Osteocyte (in vitro differentiated cells): Measurements from ENCODE around the gene ZNF77. TPM values are rescaled to one million over a fixed set of nuclear protein-coding genes. Genes with fewer than 3 reads are reported as not detected.
A peak's percentile ranks its signal among the peaks of the same experiment; 100 is the strongest.
"Not testable (repeated sequence)": the region's sequence is repeated elsewhere in the genome, so short reads cannot be mapped to it uniquely, and the experiment has no call there.

Experiments used
- DNase-seq: peaks from one replicate; pipeline ENCODE4 v3.0.0; 2021; ENCODE audit warnings: mixed read lengths; ENCODE audit not compliant: unreplicated experiment; ENCODE audit errors: extremely low spot score
- H3K27ac Mint-ChIP-seq: one replicate; pipeline ENCODE4 v1.8.0; 2021; ENCODE audit warnings: mild to moderate bottlenecking, mixed read lengths; ENCODE audit not compliant: unreplicated experiment
- H3K27me3 Mint-ChIP-seq: one replicate; pipeline ENCODE4 v1.8.0; 2021; ENCODE audit warnings: mixed read lengths; ENCODE audit not compliant: unreplicated experiment
- H3K36me3 Mint-ChIP-seq: one replicate; pipeline ENCODE4 v1.8.0; 2021; ENCODE audit warnings: mixed read lengths; ENCODE audit not compliant: unreplicated experiment
- H3K4me1 Mint-ChIP-seq: one replicate; pipeline ENCODE4 v1.8.0; 2021; ENCODE audit warnings: mixed read lengths; ENCODE audit not compliant: unreplicated experiment
- H3K4me3 Mint-ChIP-seq: one replicate; pipeline ENCODE4 v1.8.0; 2021; ENCODE audit warnings: mild to moderate bottlenecking, moderate library complexity, mixed read lengths; ENCODE audit not compliant: unreplicated experiment
- H3K9me3 Mint-ChIP-seq: one replicate; pipeline ENCODE4 v1.8.0; 2021; ENCODE audit warnings: mixed read lengths; ENCODE audit not compliant: unreplicated experiment
- CTCF ChIP-seq: fragments of 200-600 bp; sonication (generic); IDR thresholded peaks from 2 replicates; pipeline ENCODE4 v1.5.0; 2021; ENCODE audit warnings: antibody characterized with exemption, mild to moderate bottlenecking, moderate library complexity
- long read RNA-seq: library from polyadenylated mRNA; unstranded; transcript quantifications from one replicate; pipeline ENCODE4 v2.0.0, GENCODE V29; 2021
- total RNA-seq: library from RNA; stranded (reverse); gene quantifications from 2 replicates; pipeline ENCODE4 v1.2.1, GENCODE V29; 2021

Gene ZNF77
- 4.0 and 4.9 TPM in 2 replicates for total RNA-seq
- long read RNA-seq, transcript ZNF77-201 (4 exons, 2,002 nt) = major isoform, 30 of 44 reads
- long read RNA-seq, partial matches to known transcripts = 1 of 44 reads
- long read RNA-seq, other reads (novel, unspliced or antisense) = 13 of 44 reads

DNA sequence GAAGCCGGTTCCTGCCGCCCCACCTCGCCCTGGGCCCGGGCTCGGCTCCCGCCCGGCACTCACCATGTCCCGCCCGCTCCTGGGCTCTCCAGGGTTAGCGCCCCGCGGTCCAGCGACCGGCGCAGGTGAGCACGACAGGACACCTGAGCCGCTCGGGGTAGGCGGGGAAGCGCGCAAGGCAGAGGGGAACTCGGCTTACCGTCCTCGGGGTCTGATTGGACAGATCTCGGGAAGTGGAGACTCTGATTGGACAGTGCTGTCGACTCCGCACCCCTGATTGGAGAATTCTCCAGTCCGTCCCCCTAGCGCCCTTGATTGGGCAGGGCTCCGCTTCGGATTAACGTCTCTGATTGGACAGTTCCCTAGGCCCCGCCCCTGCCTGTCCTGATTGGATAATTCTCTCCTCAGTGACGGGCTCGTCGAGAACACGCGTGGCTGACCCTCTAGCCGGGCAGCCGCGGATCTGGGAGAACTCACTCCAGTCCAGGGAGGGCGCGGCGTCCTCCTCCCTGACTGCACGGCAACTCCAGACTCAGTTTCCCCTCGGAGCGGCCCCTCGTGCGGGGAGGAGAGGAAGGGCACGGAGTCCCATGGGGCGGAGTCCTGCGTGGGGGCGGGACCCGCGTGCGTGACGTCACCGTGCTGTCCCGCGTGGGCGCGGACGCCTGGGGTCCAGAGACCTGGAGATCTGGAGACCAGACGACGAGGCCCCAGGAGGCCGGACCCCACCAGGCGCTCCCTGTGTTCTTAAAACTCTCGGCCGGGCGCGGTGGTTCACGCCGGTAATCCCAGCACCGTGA is at the start of gene ZNF77:
ZNF77 (minus strand) TSS at position 197 of the 800 bp plus-strand sequence; CDS start at position 66, 131 bp downstream.
- TF ChIP-seq CTCF = no peak
- Mint-ChIP-seq H3K36me3 (peaks cover 4% of the 10 kb centered on the region), H3K27me3 (no peaks in the 10 kb centered on the region), H3K27ac (peak within 1 kb of the TSS; percentile 98), H3K4me3 (peak within 1 kb of the TSS; percentile 97), H3K4me1 (peaks cover 37% of the 10 kb centered on the region), H3K9me3 (no peaks in the 10 kb centered on the region)
- peak; percentile 99 for DNase-seq

- Mint-ChIP-seq H3K9me3 (no peaks in the 10 kb centered on the region), H3K27ac (no peak overlapping the region)
- no peak for DNase-seq
Measured at GRCh38 chr19:2993579-2993978, 48.8 kb upstream of the ZNF77 start.

GRCh38 chr19:2992958-2993357 is 48.2 kb upstream of the ZNF77 start:
- no peaks in the 10 kb centered on the region for H3K9me3 Mint-ChIP-seq
- H3K4me3 Mint-ChIP-seq = no peak overlapping the region
- peaks cover 7% of the 10 kb centered on the region for H3K27me3 Mint-ChIP-seq
- no peaks in the 10 kb centered on the region for H3K4me1 Mint-ChIP-seq
- H3K36me3 Mint-ChIP-seq = no peaks in the 10 kb centered on the region
- no peak for TF ChIP-seq CTCF
- DNase-seq = no peak
- H3K27ac Mint-ChIP-seq = no peak overlapping the region

More at GRCh38 chr19:2993579-2993978, 48.8 kb upstream of the ZNF77 start:
- Mint-ChIP-seq H3K27me3 (peaks cover 6% of the 10 kb centered on the region), H3K4me3 (no peak overlapping the region), H3K4me1 (no peaks in the 10 kb centered on the region), H3K36me3 (no peaks in the 10 kb centered on the region)
- TF ChIP-seq CTCF = no peak

DNA sequence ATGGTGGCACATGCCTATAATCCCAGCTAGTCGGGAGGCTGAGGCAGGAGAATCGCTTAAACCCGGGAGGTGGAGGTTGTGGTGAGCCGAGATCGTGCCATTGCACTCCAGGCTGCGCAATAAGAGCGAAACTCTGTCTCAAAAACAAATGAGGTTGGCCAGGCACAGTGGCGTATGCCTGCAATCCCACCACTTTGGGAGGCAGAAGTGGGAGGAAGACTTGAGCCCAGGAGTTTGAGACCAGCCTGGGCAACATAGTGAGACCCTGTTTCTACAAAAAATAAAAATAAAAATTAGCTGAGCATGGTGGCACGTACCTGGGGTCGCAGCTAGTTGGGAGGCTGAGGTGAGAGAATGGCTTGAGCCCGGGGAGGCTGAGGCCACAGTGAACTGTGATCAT is 47.6 kb upstream of the ZNF77 start:
- H3K36me3 Mint-ChIP-seq, DNase-seq, H3K4me1 Mint-ChIP-seq, H3K4me3 Mint-ChIP-seq, H3K27ac Mint-ChIP-seq, H3K9me3 Mint-ChIP-seq, H3K27me3 Mint-ChIP-seq: not testable (repeated sequence)

DNA sequence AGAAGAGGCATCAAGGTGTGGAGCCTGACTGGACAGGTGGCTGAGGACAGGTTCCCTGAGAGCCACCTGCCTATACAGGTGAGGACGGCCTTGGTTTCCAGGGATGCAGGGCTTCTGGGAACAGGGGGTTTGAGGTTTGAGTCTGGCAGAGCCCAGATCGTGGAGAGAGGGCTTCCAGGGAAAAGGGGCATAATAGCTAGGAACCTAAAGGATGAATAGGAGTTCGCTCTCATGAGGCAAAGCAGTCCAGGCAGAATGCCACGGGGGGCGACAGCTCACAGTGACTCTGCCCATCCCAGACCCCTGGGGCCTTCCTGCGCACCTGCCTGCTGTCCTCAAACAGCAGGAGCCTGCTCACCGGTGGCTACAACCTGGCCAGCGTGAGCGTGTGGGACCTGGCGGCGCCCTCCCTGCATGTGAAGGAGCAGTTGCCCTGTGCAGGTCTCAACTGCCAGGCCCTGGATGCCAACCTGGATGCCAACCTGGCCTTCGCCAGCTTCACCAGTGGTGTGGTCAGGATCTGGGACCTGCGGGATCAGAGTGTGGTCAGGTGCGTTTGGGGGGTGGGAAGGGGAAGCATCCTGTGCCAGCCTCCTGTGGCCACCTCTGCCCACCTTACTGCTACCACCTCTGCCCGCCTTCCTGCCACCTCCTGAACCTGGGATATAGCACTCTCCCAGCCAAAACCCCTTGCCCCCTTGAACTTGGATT is 44.6 kb upstream of the ZNF77 start:
- no peak overlapping the region for H3K27ac Mint-ChIP-seq
- DNase-seq = no peak
- H3K27me3 Mint-ChIP-seq = peaks cover 14% of the 10 kb centered on the region
- H3K9me3 Mint-ChIP-seq = no peaks in the 10 kb centered on the region
- peaks cover 6% of the 10 kb centered on the region for H3K4me1 Mint-ChIP-seq
- no peaks in the 10 kb centered on the region for H3K36me3 Mint-ChIP-seq
- H3K4me3 Mint-ChIP-seq = no peak overlapping the region
- no peak for TF ChIP-seq CTCF
